IMR-90 (cell line): ENCODE data around the gene GREB1L. TPM values are rescaled to one million over a fixed set of nuclear protein-coding genes. Genes with fewer than 3 reads are reported as not detected.

Source experiments
- ATAC-seq: fragments of 200-7000 bp; cut with Tn5 transposase; 2 replicates; pipeline ENCODE4 v1.9.1; 2020; ENCODE audit warnings: low read depth, mild to moderate bottlenecking, moderate library complexity
- BruUV-seq: library from RNA; stranded (reverse); fragments of 400-500 nt; replicated peaks from 2 replicates; lab custom pipeline; 2021; lab: Mats Ljungman, UMichigan
- CTCF ChIA-PET: fragments of 300-600 bp; formaldehyde crosslinking; extraction: SDS; loops from one replicate; lab custom pipeline; 2021; ENCODE audit warnings: antibody characterized with exemption; lab: Yijun Ruan, JAX
- POLR2A ChIA-PET: fragments of 300-600 bp; sonication (Branson Sonifier 250); formaldehyde crosslinking; loops from one replicate; lab custom pipeline; 2022; ENCODE audit warnings: antibody characterized with exemption; ENCODE audit not compliant: unreplicated experiment; lab: Charles Lee
- DNase-seq: peaks from one replicate; pipeline ENCODE4 v3.0.0; 2013
- H2AFZ ChIP-seq: replicated peaks from 2 replicates; pipeline ENCODE3; 2013; ENCODE audit warnings: low read length, mild to moderate bottlenecking; ENCODE audit not compliant: poor library complexity
- H2AK5ac ChIP-seq: 2 replicates; pipeline ENCODE4 v1.6.1; 2013; ENCODE audit warnings: low read depth, low read length, inconsistent platforms
- H2AK9ac ChIP-seq: replicated peaks from 2 replicates; pipeline ENCODE3; 2013; ENCODE audit warnings: mild to moderate bottlenecking, low read depth, low read length, moderate library complexity; ENCODE audit not compliant: poor library complexity
- H2BK120ac ChIP-seq: 2 replicates; pipeline ENCODE4 v1.6.1; 2013; ENCODE audit warnings: low read depth, low read length, inconsistent platforms
- H2BK15ac ChIP-seq: 3 replicates; pipeline ENCODE4 v1.6.1; 2013; ENCODE audit warnings: low read depth, low read length, inconsistent platforms
- H2BK20ac ChIP-seq: 2 replicates; pipeline ENCODE4 v1.6.1; 2013; ENCODE audit warnings: low read depth, mild to moderate bottlenecking, inconsistent platforms, low read length, moderate library complexity
- H2BK5ac ChIP-seq: 2 replicates; pipeline ENCODE4 v1.6.1; 2013; ENCODE audit warnings: mild to moderate bottlenecking, low read depth, low read length, inconsistent platforms; ENCODE audit not compliant: poor library complexity, severe bottlenecking
- H3K14ac ChIP-seq: replicated peaks from 2 replicates; pipeline ENCODE4 v1.6.1; 2013; ENCODE audit warnings: low read depth, low read length, inconsistent platforms
- H3K18ac ChIP-seq: 2 replicates; pipeline ENCODE4 v1.6.1; 2013; ENCODE audit warnings: low read depth, low read length, control low read depth
- H3K23ac ChIP-seq: 2 replicates; pipeline ENCODE4 v1.6.1; 2013; ENCODE audit warnings: low read depth, low read length, inconsistent platforms
- H3K27ac ChIP-seq: 2 replicates; pipeline ENCODE4 v1.5.1; 2013; ENCODE audit warnings: mild to moderate bottlenecking, control low read depth, low read length; ENCODE audit not compliant: insufficient read depth
- H3K27me3 ChIP-seq: 2 replicates; pipeline ENCODE4 v1.6.1; 2013; ENCODE audit warnings: low read length; ENCODE audit not compliant: control insufficient read depth, insufficient read depth
- H3K36me3 ChIP-seq: 2 replicates; pipeline ENCODE4 v1.6.1; 2013; ENCODE audit warnings: low read length, mixed read lengths; ENCODE audit not compliant: control insufficient read depth, insufficient read depth
- H3K4ac ChIP-seq: 2 replicates; pipeline ENCODE4 v1.6.1; 2013; ENCODE audit warnings: low read depth, low read length, inconsistent platforms
- H3K4me1 ChIP-seq: 2 replicates; pipeline ENCODE4 v1.6.1; 2013; ENCODE audit warnings: low read length, mixed read lengths; ENCODE audit not compliant: control insufficient read depth, insufficient read depth
- H3K4me2 ChIP-seq: 2 replicates; pipeline ENCODE4 v1.6.1; 2013; ENCODE audit warnings: low read depth, mild to moderate bottlenecking, control low read depth, low read length, moderate library complexity
- H3K4me3 ChIP-seq: 2 replicates; pipeline ENCODE4 v1.5.1; 2013; ENCODE audit warnings: low read depth, mild to moderate bottlenecking, control low read depth, low read length, moderate library complexity; ENCODE audit not compliant: insufficient read depth
- H3K56ac ChIP-seq: 2 replicates; pipeline ENCODE4 v1.6.1; 2013; ENCODE audit warnings: low read length, inconsistent platforms; ENCODE audit not compliant: insufficient read depth; ENCODE audit errors: extremely low read depth
- H3K79me1 ChIP-seq, 2 experiments: 2 replicates each; pipeline ENCODE4 v1.6.1; 2013; ENCODE audit warnings: low read length in 2 of 2, inconsistent platforms in 1 of 2, low read depth in 1 of 2
- H3K9ac ChIP-seq: 2 replicates; pipeline ENCODE4 v1.6.1; 2013; ENCODE audit warnings: low read depth, low read length, control low read depth
- H3K9me1 ChIP-seq: 2 replicates; pipeline ENCODE4 v1.6.1; 2013; ENCODE audit warnings: low read length, inconsistent platforms; ENCODE audit not compliant: insufficient read depth
- H3K9me3 ChIP-seq: 2 replicates; pipeline ENCODE4 v1.6.1; 2013; ENCODE audit warnings: low read length; ENCODE audit not compliant: control insufficient read depth, insufficient read depth
- H4K20me1 ChIP-seq: 2 replicates; pipeline ENCODE4 v1.6.1; 2013; ENCODE audit warnings: low read length, inconsistent platforms; ENCODE audit not compliant: insufficient read depth
- H4K5ac ChIP-seq: 2 replicates; pipeline ENCODE4 v1.6.1; 2013; ENCODE audit warnings: mild to moderate bottlenecking, low read depth, low read length, control low read depth
- H4K8ac ChIP-seq, 2 experiments: 2 replicates each; pipeline ENCODE4 v1.6.1; 2013; ENCODE audit warnings: low read depth in 2 of 2, low read length in 2 of 2, control low read depth in 1 of 2, inconsistent platforms in 1 of 2
- H4K91ac ChIP-seq: 2 replicates; pipeline ENCODE4 v1.6.1; 2013; ENCODE audit warnings: low read depth, low read length, inconsistent platforms; ENCODE audit not compliant: insufficient read depth
- CHD1 ChIP-seq: IDR thresholded peaks from 2 replicates; pipeline ENCODE4 v1.6.1; 2012; ENCODE audit warnings: low read depth, low read length, improper control_type of control experiment
- FOS ChIP-seq: fragments of 150-350 bp; IDR thresholded peaks from 2 replicates; pipeline ENCODE4 v1.6.1; 2016; ENCODE audit warnings: low read depth, low read length
- MAFK ChIP-seq: IDR thresholded peaks from 2 replicates; pipeline ENCODE4 v1.6.1; 2012; ENCODE audit warnings: low read depth, low read length, improper control_type of control experiment
- MAZ ChIP-seq: IDR thresholded peaks from 2 replicates; pipeline ENCODE4 v1.6.1; 2012; ENCODE audit warnings: low read depth, mild to moderate bottlenecking, low read length, improper control_type of control experiment, moderate library complexity, borderline replicate concordance
- MXI1 ChIP-seq: IDR thresholded peaks from 2 replicates; pipeline ENCODE4 v1.6.1; 2012; ENCODE audit warnings: low read depth, mild to moderate bottlenecking, low read length, moderate library complexity, borderline replicate concordance
- NFE2L2 ChIP-seq: fragments of 150-350 bp; IDR thresholded peaks from 2 replicates; pipeline ENCODE4 v1.6.1; 2016; ENCODE audit warnings: low read depth, mild to moderate bottlenecking, low read length
- POLR2A ChIP-seq: IDR thresholded peaks from 2 replicates; pipeline ENCODE4 v1.6.1; 2012; ENCODE audit warnings: mild to moderate bottlenecking, low read depth, low read length
- RAD21 ChIP-seq: IDR thresholded peaks from 2 replicates; pipeline ENCODE4 v1.6.1; 2012; ENCODE audit warnings: low read length, improper control_type of control experiment
- RCOR1 ChIP-seq: IDR thresholded peaks from 2 replicates; pipeline ENCODE4 v1.6.1; 2012; ENCODE audit warnings: mild to moderate bottlenecking, low read length, improper control_type of control experiment; ENCODE audit not compliant: insufficient replicate concordance
- SMC3 ChIP-seq: fragments of 150-350 bp; IDR thresholded peaks from 2 replicates; pipeline ENCODE4 v1.6.1; 2016; ENCODE audit warnings: low read depth, mild to moderate bottlenecking, antibody characterized with exemption, low read length, moderate library complexity
- WGBS, 2 experiments: methylation state at CpG; one replicate each; pipeline versions ENCODE4 v1.1.5 to v1.1.7; 2013; ENCODE audit warnings: missing lambda C conversion rate in 2 of 2; ENCODE audit not compliant: insufficient read length in 1 of 2; ENCODE audit errors: extremely low coverage in 2 of 2; 5-methylcytosine and 5-hydroxymethylcytosine counted together
- dilution Hi-C: fragments of 300-500 bp; cut with HindIII; formaldehyde crosslinking; loops from one replicate; pipeline ENCODE4 v1.14.3; 2018; ENCODE audit warnings: low sequenced_read_pairs; ENCODE audit not compliant: unreplicated experiment
- in situ Hi-C: fragments of 300-500 bp; cut with MboI; formaldehyde crosslinking; loops from 3 replicates; pipeline ENCODE4 v1.14.3; 2019; ENCODE audit warnings: low sequenced_read_pairs, inconsistent platforms, mixed read lengths
- intact Hi-C: fragments of 100-400 bp; cut with micrococcal nuclease; formaldehyde crosslinking; loops from 2 replicates; pipeline ENCODE4 v1.10.0; 2022
- polyA plus RNA-seq, 3 experiments: library from polyadenylated mRNA; depleted of rRNA; stranded (reverse); fragments of >200 nt; gene quantifications; 2 replicates each; pipeline ENCODE4 v1.2.3, GENCODE V29; 2012; ENCODE audit warnings: low replicate concordance in 1 of 3
- total RNA-seq: library from RNA; depleted of rRNA; stranded (reverse); fragments of >200 nt; gene quantifications from 2 replicates; pipeline ENCODE4 v1.2.3, GENCODE V29; 2012
- TF ChIP-seq, protein P1 (sequence below): fragments of 150-350 bp; IDR thresholded peaks from 2 replicates; pipeline ENCODE4 v1.6.1; 2017; ENCODE audit warnings: mild to moderate bottlenecking, antibody characterized with exemption, low read length, low read depth
- TF ChIP-seq, protein P2 (sequence below): fragments of 150-350 bp; IDR thresholded peaks from 2 replicates; pipeline ENCODE4 v1.6.1; 2016; ENCODE audit warnings: low read depth, mild to moderate bottlenecking, low read length, moderate library complexity, borderline replicate concordance
- TF ChIP-seq, protein P3 (sequence below): conservative IDR thresholded peaks from 2 replicates; pipeline ENCODE4 v1.5.1; 2012; ENCODE audit warnings: mild to moderate bottlenecking, low read depth, low read length, improper control_type of control experiment

Gene GREB1L
- total and polyA plus RNA-seq, 2 of the 4 experiments (the other 2 are of a cell fraction) = under 0.01 to 0.02 TPM

DNA sequence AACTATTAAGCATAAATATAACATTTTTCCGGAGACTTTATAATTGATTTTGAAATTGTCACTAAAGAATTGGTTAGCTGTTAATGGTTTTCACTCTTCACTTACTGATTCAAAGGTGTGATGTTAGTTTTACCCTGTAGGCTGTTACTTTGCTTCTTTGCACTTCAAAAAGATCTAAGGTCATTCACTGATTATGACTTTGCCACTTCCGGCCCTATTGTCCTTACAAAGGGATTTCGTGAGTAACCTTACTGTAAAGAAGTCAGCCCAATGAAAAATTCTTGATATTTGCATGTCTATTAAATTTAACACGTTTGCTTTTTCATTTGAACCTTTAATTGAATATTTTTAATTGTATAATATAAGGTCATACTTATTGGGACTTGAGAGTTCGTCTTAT is 61.4 kb downstream of the GREB1L start:
- Histone ChIP-seq H2BK120ac (no peak overlapping the region), H4K91ac (no peak overlapping the region), H3K9me1 (no peaks in the 10 kb centered on the region), H3K4ac (no peak overlapping the region), H3K18ac (no peak overlapping the region), H2BK5ac (no peak overlapping the region), H3K4me3 (no peak overlapping the region), H3K27ac (no peak overlapping the region), H2BK15ac (no peak overlapping the region), H3K4me2 (no peak overlapping the region), H3K56ac (no peak overlapping the region), H3K23ac (no peak overlapping the region), H3K79me1 (no peaks in the 10 kb centered on the region), H4K5ac (no peak overlapping the region), H2BK20ac (no peak overlapping the region), H2AFZ (no peak overlapping the region), H3K14ac (no peak overlapping the region), H2AK5ac (no peak overlapping the region), H4K20me1 (no peaks in the 10 kb centered on the region), H3K27me3 (peaks cover 10% of the 10 kb centered on the region), H4K8ac (no peak overlapping the region), H3K36me3 (no peaks in the 10 kb centered on the region), H3K9me3 (no peaks in the 10 kb centered on the region), H3K9ac (no peak overlapping the region), H3K4me1 (no peaks in the 10 kb centered on the region), H2AK9ac (no peak overlapping the region)
- no CpG with 5 or more reads among the region's 5 CpGs for WGBS, 2 experiments
- TF ChIP-seq, protein P1, sequence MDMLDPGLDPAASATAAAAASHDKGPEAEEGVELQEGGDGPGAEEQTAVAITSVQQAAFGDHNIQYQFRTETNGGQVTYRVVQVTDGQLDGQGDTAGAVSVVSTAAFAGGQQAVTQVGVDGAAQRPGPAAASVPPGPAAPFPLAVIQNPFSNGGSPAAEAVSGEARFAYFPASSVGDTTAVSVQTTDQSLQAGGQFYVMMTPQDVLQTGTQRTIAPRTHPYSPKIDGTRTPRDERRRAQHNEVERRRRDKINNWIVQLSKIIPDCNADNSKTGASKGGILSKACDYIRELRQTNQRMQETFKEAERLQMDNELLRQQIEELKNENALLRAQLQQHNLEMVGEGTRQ = no peak
- TF ChIP-seq MXI1 (no peak), CHD1 (no peak), SMC3 (no peak), POLR2A (no peak), FOS (no peak), NFE2L2 (no peak), MAFK (no peak), MAZ (no peak), RAD21 (no peak), RCOR1 (no peak)
- TF ChIP-seq, protein P2, sequence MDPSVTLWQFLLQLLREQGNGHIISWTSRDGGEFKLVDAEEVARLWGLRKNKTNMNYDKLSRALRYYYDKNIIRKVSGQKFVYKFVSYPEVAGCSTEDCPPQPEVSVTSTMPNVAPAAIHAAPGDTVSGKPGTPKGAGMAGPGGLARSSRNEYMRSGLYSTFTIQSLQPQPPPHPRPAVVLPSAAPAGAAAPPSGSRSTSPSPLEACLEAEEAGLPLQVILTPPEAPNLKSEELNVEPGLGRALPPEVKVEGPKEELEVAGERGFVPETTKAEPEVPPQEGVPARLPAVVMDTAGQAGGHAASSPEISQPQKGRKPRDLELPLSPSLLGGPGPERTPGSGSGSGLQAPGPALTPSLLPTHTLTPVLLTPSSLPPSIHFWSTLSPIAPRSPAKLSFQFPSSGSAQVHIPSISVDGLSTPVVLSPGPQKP = no peak
- TF ChIP-seq, protein P3, sequence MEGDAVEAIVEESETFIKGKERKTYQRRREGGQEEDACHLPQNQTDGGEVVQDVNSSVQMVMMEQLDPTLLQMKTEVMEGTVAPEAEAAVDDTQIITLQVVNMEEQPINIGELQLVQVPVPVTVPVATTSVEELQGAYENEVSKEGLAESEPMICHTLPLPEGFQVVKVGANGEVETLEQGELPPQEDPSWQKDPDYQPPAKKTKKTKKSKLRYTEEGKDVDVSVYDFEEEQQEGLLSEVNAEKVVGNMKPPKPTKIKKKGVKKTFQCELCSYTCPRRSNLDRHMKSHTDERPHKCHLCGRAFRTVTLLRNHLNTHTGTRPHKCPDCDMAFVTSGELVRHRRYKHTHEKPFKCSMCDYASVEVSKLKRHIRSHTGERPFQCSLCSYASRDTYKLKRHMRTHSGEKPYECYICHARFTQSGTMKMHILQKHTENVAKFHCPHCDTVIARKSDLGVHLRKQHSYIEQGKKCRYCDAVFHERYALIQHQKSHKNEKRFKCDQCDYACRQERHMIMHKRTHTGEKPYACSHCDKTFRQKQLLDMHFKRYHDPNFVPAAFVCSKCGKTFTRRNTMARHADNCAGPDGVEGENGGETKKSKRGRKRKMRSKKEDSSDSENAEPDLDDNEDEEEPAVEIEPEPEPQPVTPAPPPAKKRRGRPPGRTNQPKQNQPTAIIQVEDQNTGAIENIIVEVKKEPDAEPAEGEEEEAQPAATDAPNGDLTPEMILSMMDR = no peak
- ChIA-PET CTCF (no interaction called here), POLR2A (no interaction called here)
- no TSS peak for BruUV-seq
- dilution Hi-C loops (no loop called here), intact Hi-C loops (no loop called here), in situ Hi-C loops (no loop called here)
- no peak for DNase-seq
- ATAC-seq = no peak
